Fibroblast of lung (primary cell): ENCODE measurements around the gene OPA1. TPM values are rescaled to one million over a fixed set of nuclear protein-coding genes. Genes with fewer than 3 reads are reported as not detected.

Experiments used
- DNase-seq, 2 donors: peaks; one replicate each; pipeline versions ENCODE4 v3.0.0 to v3.0.0-alpha.2; 2010; ENCODE audit warnings: low read depth in 2 of 2
- H2AFZ ChIP-seq: 2 replicates; pipeline ENCODE4 v1.5.1; 2012; ENCODE audit warnings: low read length, control low read depth, inconsistent platforms
- H3K27ac ChIP-seq: 2 replicates; pipeline ENCODE4 v1.5.1; 2011; ENCODE audit warnings: low read length, control low read depth; ENCODE audit not compliant: insufficient read depth
- H3K27me3 ChIP-seq: 2 replicates; pipeline ENCODE4 v1.5.1; 2011; ENCODE audit warnings: mild to moderate bottlenecking, low read length; ENCODE audit not compliant: control insufficient read depth, insufficient read depth
- H3K36me3 ChIP-seq: 2 replicates; pipeline ENCODE4 v1.5.1; 2011; ENCODE audit warnings: low read length; ENCODE audit not compliant: control insufficient read depth, insufficient read depth
- H3K4me1 ChIP-seq: 2 replicates; pipeline ENCODE4 v1.5.1; 2011; ENCODE audit warnings: low read length; ENCODE audit not compliant: control insufficient read depth, insufficient read depth; ENCODE audit errors: extremely low read depth
- H3K4me2 ChIP-seq: 2 replicates; pipeline ENCODE4 v1.5.1; 2011; ENCODE audit warnings: low read length, control low read depth; ENCODE audit not compliant: insufficient read depth; ENCODE audit errors: extremely low read depth
- H3K4me3 ChIP-seq, 4 experiments: fragments of 200-600 bp in 1 of 4; sonication (generic) in 1 of 4; replicated peaks in 1 of 4; 2 replicates each; pipeline ENCODE4 v1.5.1; 2011 to 2016; ENCODE audit warnings: low read length in 4 of 4, low read depth in 3 of 4, mild to moderate bottlenecking in 3 of 4, control low read depth in 2 of 4, inconsistent platforms in 1 of 4, mixed read lengths in 1 of 4; ENCODE audit not compliant: insufficient read depth in 1 of 4; ENCODE audit errors: control extremely low read depth in 1 of 4
- H3K79me2 ChIP-seq: 2 replicates; pipeline ENCODE4 v1.5.1; 2012; ENCODE audit warnings: mild to moderate bottlenecking, low read length, inconsistent platforms; ENCODE audit not compliant: control insufficient read depth, insufficient read depth
- H3K9ac ChIP-seq: 2 replicates; pipeline ENCODE4 v1.5.1; 2011; ENCODE audit warnings: mild to moderate bottlenecking, low read length, control low read depth; ENCODE audit not compliant: insufficient read depth
- H3K9me3 ChIP-seq: 2 replicates; pipeline ENCODE4 v1.5.1; 2012; ENCODE audit warnings: low read depth, low read length; ENCODE audit not compliant: control insufficient read depth, insufficient read depth
- H4K20me1 ChIP-seq: 2 replicates; pipeline ENCODE4 v1.5.1; 2011; ENCODE audit warnings: low read length; ENCODE audit not compliant: control insufficient read depth, insufficient read depth; ENCODE audit errors: extremely low read depth
- EZH2 ChIP-seq: IDR thresholded peaks from 2 replicates; pipeline ENCODE4 v1.5.1; 2012; ENCODE audit warnings: low read length, control low read depth, mild to moderate bottlenecking; ENCODE audit errors: missing control alignments
- polyA plus RNA-seq, 2 donors: library from polyadenylated mRNA; depleted of rRNA in 1 of 2; stranded (reverse) in 1 of 2; unstranded in 1 of 2; fragments of >200 nt; gene quantifications; 2 replicates each; pipeline ENCODE4 v1.2.1, GENCODE V29; 2011 to 2012; ENCODE audit warnings: missing spikeins in 1 of 2
- total RNA-seq: library from RNA; depleted of rRNA; stranded (reverse); fragments of >200 nt; gene quantifications from 2 replicates; pipeline ENCODE4 v1.2.1, GENCODE V29; 2014
- TF ChIP-seq, protein P1 (sequence below), 2 donors: IDR thresholded peaks in 1 of 2; conservative IDR thresholded peaks in 1 of 2; 1 replicate in 1 of 2; 2 replicates in 1 of 2; pipeline ENCODE4 v1.5.1; 2011 to 2012; ENCODE audit warnings: low read length in 2 of 2, control low read depth in 1 of 2, inconsistent platforms in 1 of 2, low read depth in 1 of 2, mild to moderate bottlenecking in 1 of 2

OPA1 gene
- total and polyA plus RNA-seq, 2 donors (not counting 1 experiment from before 2014, with no cell fraction given) = 40.6 to 63.9 TPM

DNA sequence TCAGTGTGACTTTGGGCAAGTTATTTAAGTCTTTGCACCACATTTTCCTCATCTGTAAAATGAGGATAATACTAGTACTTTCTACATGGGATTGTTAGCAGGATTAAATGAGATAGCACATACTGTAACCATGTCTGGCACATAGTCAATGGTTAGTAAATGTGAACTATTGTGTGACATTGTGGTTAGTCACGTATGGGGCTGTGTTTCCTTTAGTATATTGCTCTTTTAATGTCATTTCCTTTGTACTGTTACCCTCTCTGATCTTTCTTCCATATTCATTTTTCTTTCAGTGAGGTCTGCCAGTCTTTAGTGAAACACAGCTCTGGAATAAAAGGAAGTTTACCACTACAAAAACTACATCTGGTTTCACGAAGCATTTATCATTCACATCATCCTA, 21.4 kb downstream of the OPA1 start:
- no peaks in the 10 kb centered on the region for H4K20me1 ChIP-seq
- H3K4me3 ChIP-seq = no peak overlapping the region
- TF ChIP-seq, protein P1, sequence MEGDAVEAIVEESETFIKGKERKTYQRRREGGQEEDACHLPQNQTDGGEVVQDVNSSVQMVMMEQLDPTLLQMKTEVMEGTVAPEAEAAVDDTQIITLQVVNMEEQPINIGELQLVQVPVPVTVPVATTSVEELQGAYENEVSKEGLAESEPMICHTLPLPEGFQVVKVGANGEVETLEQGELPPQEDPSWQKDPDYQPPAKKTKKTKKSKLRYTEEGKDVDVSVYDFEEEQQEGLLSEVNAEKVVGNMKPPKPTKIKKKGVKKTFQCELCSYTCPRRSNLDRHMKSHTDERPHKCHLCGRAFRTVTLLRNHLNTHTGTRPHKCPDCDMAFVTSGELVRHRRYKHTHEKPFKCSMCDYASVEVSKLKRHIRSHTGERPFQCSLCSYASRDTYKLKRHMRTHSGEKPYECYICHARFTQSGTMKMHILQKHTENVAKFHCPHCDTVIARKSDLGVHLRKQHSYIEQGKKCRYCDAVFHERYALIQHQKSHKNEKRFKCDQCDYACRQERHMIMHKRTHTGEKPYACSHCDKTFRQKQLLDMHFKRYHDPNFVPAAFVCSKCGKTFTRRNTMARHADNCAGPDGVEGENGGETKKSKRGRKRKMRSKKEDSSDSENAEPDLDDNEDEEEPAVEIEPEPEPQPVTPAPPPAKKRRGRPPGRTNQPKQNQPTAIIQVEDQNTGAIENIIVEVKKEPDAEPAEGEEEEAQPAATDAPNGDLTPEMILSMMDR (conservative IDR thresholded peaks at IDR 0.05 in 1 of 2, IDR thresholded peaks at IDR 0.05 in 1 of 2; ENCODE audit: low read depth in 1 of 2, low read length in 2 of 2) = no peak
- TF ChIP-seq EZH2 = no peak
- H3K36me3 ChIP-seq = peaks cover 3% of the 10 kb centered on the region
- H2AFZ ChIP-seq = no peak overlapping the region
- H3K27me3 ChIP-seq = no peaks in the 10 kb centered on the region
- no peak overlapping the region for H3K9ac ChIP-seq
- no peaks in the 10 kb centered on the region for H3K9me3 ChIP-seq
- H3K79me2 ChIP-seq = peaks cover 8% of the 10 kb centered on the region
- no peak overlapping the region for H3K27ac ChIP-seq
- no peak for DNase-seq
- H3K4me1 ChIP-seq = no peaks in the 10 kb centered on the region
- H3K4me2 ChIP-seq = no peak overlapping the region

DNA sequence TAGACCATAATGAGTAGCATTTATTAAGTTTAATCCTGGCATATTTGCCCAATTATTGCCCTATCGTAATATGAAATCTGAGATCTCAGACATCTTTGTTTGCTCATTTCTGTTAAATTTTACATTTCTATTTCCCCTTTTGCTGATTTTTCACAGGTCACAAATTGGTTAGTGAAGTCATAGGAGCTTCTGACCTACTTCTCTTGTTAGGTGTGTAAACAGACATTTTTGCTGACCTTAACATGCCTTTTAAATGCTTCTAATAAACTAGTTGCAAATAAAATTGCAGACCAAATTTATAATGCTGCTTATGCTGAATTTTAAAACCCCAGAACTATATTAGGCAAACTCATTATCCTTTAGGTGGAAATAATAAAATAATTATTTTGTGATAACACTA, 24.6 kb downstream of the OPA1 start:
- Histone ChIP-seq H3K9ac (no peak overlapping the region), H3K4me2 (no peak overlapping the region), H3K4me3 (no peak overlapping the region), H2AFZ (no peak overlapping the region), H3K4me1 (peaks cover 3% of the 10 kb centered on the region), H4K20me1 (no peaks in the 10 kb centered on the region), H3K9me3 (no peaks in the 10 kb centered on the region), H3K27ac (no peak overlapping the region), H3K27me3 (no peaks in the 10 kb centered on the region), H3K36me3 (peaks cover 3% of the 10 kb centered on the region), H3K79me2 (peaks cover 5% of the 10 kb centered on the region)
- no peak for DNase-seq
- TF ChIP-seq EZH2 = no peak

DNA sequence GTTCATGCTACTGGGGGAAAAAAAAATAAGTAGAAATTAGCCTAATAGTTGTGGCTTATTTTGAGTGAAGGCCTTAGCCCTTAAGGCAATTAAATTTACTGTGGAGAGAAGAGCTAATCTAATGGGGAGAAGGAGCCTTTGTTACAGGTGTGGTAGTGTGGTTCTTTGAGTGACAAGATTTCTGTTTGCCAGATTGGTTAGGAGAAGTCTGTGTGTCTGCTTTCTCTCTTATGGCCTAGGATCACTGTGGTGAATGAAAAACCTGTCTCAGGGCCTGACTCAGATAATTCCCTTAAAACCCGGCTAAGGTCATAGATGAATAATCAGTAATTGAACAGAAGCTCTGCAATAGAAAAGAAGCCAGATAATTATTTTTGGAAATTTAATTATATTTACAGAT, 27.0 kb downstream of the OPA1 start:
- no peaks in the 10 kb centered on the region for H3K27me3 ChIP-seq
- DNase-seq = no peak
- no peaks in the 10 kb centered on the region for H3K9me3 ChIP-seq
- no peak overlapping the region for H3K4me3 ChIP-seq
- no peak overlapping the region for H3K27ac ChIP-seq
- H3K4me2 ChIP-seq = no peak overlapping the region
- peaks cover 3% of the 10 kb centered on the region for H3K4me1 ChIP-seq
- peaks cover 3% of the 10 kb centered on the region for H3K36me3 ChIP-seq
- TF ChIP-seq, protein P1 (conservative IDR thresholded peaks at IDR 0.05 in 1 of 2, IDR thresholded peaks at IDR 0.05 in 1 of 2; ENCODE audit: low read depth in 1 of 2, low read length in 2 of 2) = no peak
- no peak for TF ChIP-seq EZH2
- no peak overlapping the region for H3K9ac ChIP-seq
- H2AFZ ChIP-seq = no peak overlapping the region
- no peaks in the 10 kb centered on the region for H3K79me2 ChIP-seq
- no peaks in the 10 kb centered on the region for H4K20me1 ChIP-seq
